ENCODE measurements around the gene MET. TPM values are rescaled to one million over a fixed set of nuclear protein-coding genes. Genes with fewer than 3 reads are reported as not detected.
A peak's percentile ranks its signal among the peaks of the same experiment; 100 is the strongest.
"Not testable (repeated sequence)": the region's sequence is repeated elsewhere in the genome, so short reads cannot be mapped to it uniquely, and the experiment has no call there.

Gene MET
- total RNA-seq, 1 experiment from 2014 or later = 242 TPM

- peaks cover 19% of the 10 kb centered on the region for H3K4me1 Mint-ChIP-seq (ENCODE audit: low read depth, unreplicated experiment)
- H3K27me3 Mint-ChIP-seq (ENCODE audit: unreplicated experiment) = no peaks in the 10 kb centered on the region
- no peak overlapping the region for H3K27ac Mint-ChIP-seq (ENCODE audit: unreplicated experiment)
Observed at GRCh38 chr7:116653204-116653603, 18.8 kb upstream of the MET start.

GRCh38 chr7:116653646-116654045 is 18.4 kb upstream of the MET start:
- DNase-seq = no peak

More at GRCh38 chr7:116653204-116653603, 18.8 kb upstream of the MET start:
- intact Hi-C loops (cut with micrococcal nuclease; ENCODE audit: unreplicated experiment) = loop anchor here (2.0 kb wide), 1 partner anchor 18 kb away; no protein-coding TSS in a partner anchor
- Mint-ChIP-seq H3K4me3 (ENCODE audit: low read depth, unreplicated experiment) (no peak overlapping the region), H3K36me3 (ENCODE audit: insufficient read depth, unreplicated experiment) (no peaks in the 10 kb centered on the region), H3K9me3 (ENCODE audit: low read depth, unreplicated experiment) (no peaks in the 10 kb centered on the region)
- BruUV-seq (replicated peaks) = no TSS peak
- no peak for TF ChIP-seq CTCF (IDR thresholded peaks at IDR 0.05; ENCODE audit: unreplicated experiment)
- peak; percentile 49 for DNase-seq
- CTCF ChIA-PET = interaction anchor here (0.6 to 1.9 kb wide), 4 partner anchors 18 to 1512 kb away, joined by 3 to 5 read pairs (median 4); no protein-coding TSS in a partner anchor

GRCh38 chr7:116659248-116659647 is 12.7 kb upstream of the MET start:
- H3K9me3 Mint-ChIP-seq (ENCODE audit: low read depth, unreplicated experiment); H3K27ac Mint-ChIP-seq (ENCODE audit: unreplicated experiment); DNase-seq; H3K36me3 Mint-ChIP-seq (ENCODE audit: insufficient read depth, unreplicated experiment); CTCF ChIA-PET; H3K4me3 Mint-ChIP-seq (ENCODE audit: low read depth, unreplicated experiment); BruUV-seq (replicated peaks); intact Hi-C loops (cut with micrococcal nuclease; ENCODE audit: unreplicated experiment); H3K4me1 Mint-ChIP-seq (ENCODE audit: low read depth, unreplicated experiment); H3K27me3 Mint-ChIP-seq (ENCODE audit: unreplicated experiment): not testable (repeated sequence)

More at GRCh38 chr7:116653646-116654045, 18.4 kb upstream of the MET start:
- no peaks in the 10 kb centered on the region for H3K27me3 Mint-ChIP-seq (ENCODE audit: unreplicated experiment)
- no peaks in the 10 kb centered on the region for H3K9me3 Mint-ChIP-seq (ENCODE audit: low read depth, unreplicated experiment)
- intact Hi-C loops (cut with micrococcal nuclease; ENCODE audit: unreplicated experiment) = loop anchor here (2.0 kb wide), 1 partner anchor 17 kb away; no protein-coding TSS in a partner anchor
- no peak overlapping the region for H3K4me3 Mint-ChIP-seq (ENCODE audit: low read depth, unreplicated experiment)
- no peak overlapping the region for H3K27ac Mint-ChIP-seq (ENCODE audit: unreplicated experiment)
- CTCF ChIA-PET = interaction anchor here (0.6 to 1.9 kb wide), 3 partner anchors 21 to 1512 kb away, joined by 3 to 5 read pairs (median 4); no protein-coding TSS in a partner anchor
- H3K4me1 Mint-ChIP-seq (ENCODE audit: low read depth, unreplicated experiment) = peaks cover 19% of the 10 kb centered on the region
- TF ChIP-seq CTCF (IDR thresholded peaks at IDR 0.05; ENCODE audit: unreplicated experiment) = no peak
- H3K36me3 Mint-ChIP-seq (ENCODE audit: insufficient read depth, unreplicated experiment) = no peaks in the 10 kb centered on the region
- no TSS peak for BruUV-seq (replicated peaks)

- CTCF ChIA-PET = no interaction called here
- no peak overlapping the region for H3K27ac Mint-ChIP-seq (ENCODE audit: unreplicated experiment)
- H3K4me1 Mint-ChIP-seq (ENCODE audit: low read depth, unreplicated experiment) = no peaks in the 10 kb centered on the region
- TF ChIP-seq CTCF (IDR thresholded peaks at IDR 0.05; ENCODE audit: unreplicated experiment) = no peak
- no TSS peak for BruUV-seq (replicated peaks)
- intact Hi-C loops (cut with micrococcal nuclease; ENCODE audit: unreplicated experiment) = no loop called here
- H3K36me3 Mint-ChIP-seq (ENCODE audit: insufficient read depth, unreplicated experiment) = no peaks in the 10 kb centered on the region
- no peaks in the 10 kb centered on the region for H3K27me3 Mint-ChIP-seq (ENCODE audit: unreplicated experiment)
- DNase-seq = no peak
- no peak overlapping the region for H3K4me3 Mint-ChIP-seq (ENCODE audit: low read depth, unreplicated experiment)
- no peaks in the 10 kb centered on the region for H3K9me3 Mint-ChIP-seq (ENCODE audit: low read depth, unreplicated experiment)
Observed at GRCh38 chr7:116661865-116662264, 10.1 kb upstream of the MET start.

GRCh38 chr7:116663744-116664143 is 8.3 kb upstream of the MET start:
- CTCF ChIA-PET = no interaction called here
- intact Hi-C loops (cut with micrococcal nuclease; ENCODE audit: unreplicated experiment) = no loop called here

More at GRCh38 chr7:116663744-116664143, 8.3 kb upstream of the MET start:
- no peaks in the 10 kb centered on the region for H3K4me1 Mint-ChIP-seq (ENCODE audit: low read depth, unreplicated experiment)
- no peaks in the 10 kb centered on the region for H3K27me3 Mint-ChIP-seq (ENCODE audit: unreplicated experiment)
- no peak for DNase-seq
- TF ChIP-seq CTCF (IDR thresholded peaks at IDR 0.05; ENCODE audit: unreplicated experiment) = no peak
- no peak overlapping the region for H3K27ac Mint-ChIP-seq (ENCODE audit: unreplicated experiment)
- no TSS peak for BruUV-seq (replicated peaks)
- no peaks in the 10 kb centered on the region for H3K36me3 Mint-ChIP-seq (ENCODE audit: insufficient read depth, unreplicated experiment)
- H3K4me3 Mint-ChIP-seq (ENCODE audit: low read depth, unreplicated experiment) = no peak overlapping the region
- no peaks in the 10 kb centered on the region for H3K9me3 Mint-ChIP-seq (ENCODE audit: low read depth, unreplicated experiment)

Measured in Calu3 (cell line).